H4 (cell line): Measurements from ENCODE around the gene RHBDL1. TPM values are rescaled to one million over a fixed set of nuclear protein-coding genes. Genes with fewer than 3 reads are reported as not detected.

Experiments
- DNase-seq: peaks from one replicate; pipeline ENCODE4 v3.0.0-alpha.2; 2015; ENCODE audit warnings: low spot score
- total RNA-seq: library from RNA; depleted of rRNA; stranded (reverse); fragments of >200 nt; shearing (Covaris generic); gene quantifications from 2 replicates; pipeline ENCODE4 v1.2.3, GENCODE V29; 2014

The RHBDL1 gene
- total RNA-seq, 1 experiment from 2014 or later, result 0.31 TPM

GRCh38 chr16:636206-637080 is 39.0 kb upstream of the RHBDL1 start, which contains the start of gene METTL26:
METTL26 (minus strand) TSS chr16:636305; CDS start chr16:636290, 15 bp downstream.
- DNase-seq, result peak; percentile 86

GRCh38 chr16:637081-638018 is 38.1 kb upstream of the RHBDL1 start:
- DNase-seq, result no peak

- DNase-seq, result no peak
These were observed 37.4 kb upstream of the RHBDL1 start for GRCh38 chr16:638034-638543.

GRCh38 chr16:638836-639235 is 36.6 kb upstream of the RHBDL1 start:
- no peak for DNase-seq

GRCh38 chr16:640614-641013 is 34.9 kb upstream of the RHBDL1 start:
- no peak for DNase-seq

GRCh38 chr16:641326-642188 is 33.9 kb upstream of the RHBDL1 start, which contains the start of gene MCRIP2:
MCRIP2 (plus strand) TSS chr16:641828; CDS start chr16:641992, 164 bp downstream.
- no peak for DNase-seq

- no peak for DNase-seq
These were observed 33.1 kb upstream of the RHBDL1 start for GRCh38 chr16:642189-643049.

- DNase-seq, result no peak
These were observed 32.5 kb upstream of the RHBDL1 start for GRCh38 chr16:643050-643368.

GRCh38 chr16:644556-644955 is 30.9 kb upstream of the RHBDL1 start:
- no peak for DNase-seq

- DNase-seq, result no peak
These were observed 29.4 kb upstream of the RHBDL1 start for GRCh38 chr16:645852-646678.

GRCh38 chr16:646679-647172 is 28.7 kb upstream of the RHBDL1 start:
- no peak for DNase-seq

- no peak for DNase-seq
These were observed 28.1 kb upstream of the RHBDL1 start for GRCh38 chr16:647173-647902.

- DNase-seq, result peak; percentile 21
These were observed 27.2 kb upstream of the RHBDL1 start for GRCh38 chr16:648071-648780.

GRCh38 chr16:648781-649589 is 26.5 kb upstream of the RHBDL1 start, which contains the start of gene WDR90:
WDR90 (plus strand) TSS chr16:649365; CDS start chr16:649417, 52 bp downstream.
- peak; percentile 82 for DNase-seq

- DNase-seq, result no peak
These were observed 25.8 kb upstream of the RHBDL1 start for GRCh38 chr16:649631-650030.

GRCh38 chr16:651844-652243 is 23.6 kb upstream of the RHBDL1 start:
- DNase-seq, result no peak
